H9 (cell line): ENCODE data around the gene SNRPD3. TPM values are rescaled to one million over a fixed set of nuclear protein-coding genes. Genes with fewer than 3 reads are reported as not detected.

ENCODE experiments used
- DNase-seq: peaks from one replicate; pipeline ENCODE4 v3.0.0-alpha.2; 2017
- H2AFZ ChIP-seq: one replicate; pipeline ENCODE4 v1.6.1; 2013; ENCODE audit warnings: mild to moderate bottlenecking, low read length, control low read depth, moderate library complexity
- H2AK5ac ChIP-seq: 2 replicates; pipeline ENCODE4 v1.6.1; 2013; ENCODE audit warnings: low read length, control low read depth, mixed read lengths; ENCODE audit not compliant: insufficient read length
- H2BK120ac ChIP-seq: one replicate; pipeline ENCODE4 v1.6.1; 2013; ENCODE audit warnings: low read depth, mild to moderate bottlenecking, low read length, control low read depth, inconsistent platforms; ENCODE audit not compliant: poor library complexity, severe bottlenecking
- H2BK12ac ChIP-seq: 2 replicates; pipeline ENCODE4 v1.6.1; 2013; ENCODE audit warnings: low read length, control low read depth, mixed read lengths, low read depth; ENCODE audit not compliant: insufficient read length
- H2BK15ac ChIP-seq: 2 replicates; pipeline ENCODE4 v1.6.1; 2013; ENCODE audit warnings: low read depth, low read length, control low read depth
- H2BK20ac ChIP-seq: one replicate; pipeline ENCODE4 v1.6.1; 2013; ENCODE audit warnings: low read depth, mild to moderate bottlenecking, low read length, control low read depth, inconsistent platforms; ENCODE audit not compliant: poor library complexity, severe bottlenecking
- H2BK5ac ChIP-seq: 2 replicates; pipeline ENCODE4 v1.6.1; 2013; ENCODE audit warnings: low read length, control low read depth, mixed read lengths; ENCODE audit not compliant: insufficient read length
- H3K14ac ChIP-seq: 2 replicates; pipeline ENCODE4 v1.6.1; 2013; ENCODE audit warnings: low read length, control low read depth; ENCODE audit not compliant: insufficient read depth
- H3K18ac ChIP-seq: 2 replicates; pipeline ENCODE4 v1.6.1; 2013; ENCODE audit warnings: low read depth, mild to moderate bottlenecking, mixed read lengths, low read length, control low read depth; ENCODE audit not compliant: insufficient read length
- H3K23ac ChIP-seq: 2 replicates; pipeline ENCODE4 v1.6.1; 2013; ENCODE audit warnings: low read length, control low read depth, mixed read lengths, low read depth; ENCODE audit not compliant: insufficient read length
- H3K23me2 ChIP-seq: 2 replicates; pipeline ENCODE4 v1.6.1; 2013; ENCODE audit warnings: low read depth, mild to moderate bottlenecking, mixed read lengths, low read length, control low read depth; ENCODE audit not compliant: insufficient read length, poor library complexity, severe bottlenecking
- H3K27ac ChIP-seq: 2 replicates; pipeline ENCODE4 v1.5.1; 2013; ENCODE audit warnings: low read length, control low read depth, mixed read lengths, low read depth; ENCODE audit not compliant: insufficient read length
- H3K27me3 ChIP-seq: 2 replicates; pipeline ENCODE4 v1.6.1; 2013; ENCODE audit warnings: low read length, control low read depth, inconsistent platforms; ENCODE audit not compliant: insufficient read depth
- H3K4ac ChIP-seq: 2 replicates; pipeline ENCODE4 v1.6.1; 2013; ENCODE audit warnings: low read depth, mild to moderate bottlenecking, control low read depth, inconsistent platforms, low read length, moderate library complexity
- H3K4me1 ChIP-seq: 2 replicates; pipeline ENCODE4 v1.6.1; 2013; ENCODE audit warnings: low read length, control low read depth, inconsistent platforms; ENCODE audit not compliant: insufficient read depth
- H3K4me2 ChIP-seq: 2 replicates; pipeline ENCODE4 v1.6.1; 2013; ENCODE audit warnings: low read length, control low read depth, mixed read lengths; ENCODE audit not compliant: insufficient read length, insufficient read depth
- H3K56ac ChIP-seq: 2 replicates; pipeline ENCODE4 v1.6.1; 2013; ENCODE audit warnings: low read depth, mild to moderate bottlenecking, mixed read lengths, low read length, control low read depth; ENCODE audit not compliant: insufficient read length
- H3K79me1 ChIP-seq: 2 replicates; pipeline ENCODE4 v1.6.1; 2013; ENCODE audit warnings: low read depth, mild to moderate bottlenecking, moderate library complexity, low read length, control low read depth, inconsistent platforms; ENCODE audit not compliant: insufficient read depth, poor library complexity, severe bottlenecking
- H3K79me2 ChIP-seq: 2 replicates; pipeline ENCODE4 v1.6.1; 2013; ENCODE audit warnings: low read length, control low read depth, inconsistent platforms; ENCODE audit not compliant: insufficient read depth
- H3K9ac ChIP-seq: 2 replicates; pipeline ENCODE4 v1.6.1; 2013; ENCODE audit warnings: low read length, control low read depth, mixed read lengths; ENCODE audit not compliant: insufficient read length; ENCODE audit errors: extremely low read depth
- H3K9me3 ChIP-seq: one replicate; pipeline ENCODE4 v1.6.1; 2013; ENCODE audit warnings: low read depth, low read length, inconsistent platforms; ENCODE audit not compliant: control insufficient read depth
- H3T11ph ChIP-seq: one replicate; pipeline ENCODE4 v1.6.1; 2013; ENCODE audit warnings: mild to moderate bottlenecking, low read length, control low read depth, inconsistent platforms
- H4K20me1 ChIP-seq: one replicate; pipeline ENCODE4 v1.6.1; 2013; ENCODE audit not compliant: control insufficient read depth, insufficient read length, insufficient read depth
- H4K5ac ChIP-seq: 2 replicates; pipeline ENCODE4 v1.6.1; 2013; ENCODE audit warnings: low read depth, mild to moderate bottlenecking, mixed read lengths, low read length, control low read depth; ENCODE audit not compliant: insufficient read length
- H4K8ac ChIP-seq: replicated peaks from 2 replicates; pipeline ENCODE4 v1.6.1; 2013; ENCODE audit warnings: low read length, control low read depth, mixed read lengths, low read depth; ENCODE audit not compliant: insufficient read length
- H4K91ac ChIP-seq: 2 replicates; pipeline ENCODE4 v1.6.1; 2013; ENCODE audit warnings: low read depth, mild to moderate bottlenecking, moderate library complexity, mixed read lengths, low read length, control low read depth; ENCODE audit not compliant: insufficient read length
- H3K27ac Mint-ChIP-seq, 3 experiments: 2 replicates in 2 of 3; 3 replicates in 1 of 3; pipeline ENCODE4 v1.8.0; 2020 to 2021; ENCODE audit warnings: mixed read lengths in 3 of 3, mild to moderate bottlenecking in 1 of 3, moderate library complexity in 1 of 3
- H3K27me3 Mint-ChIP-seq: 2 replicates; pipeline ENCODE4 v1.8.0; 2021; ENCODE audit warnings: low read depth, mild to moderate bottlenecking, moderate library complexity, mixed read lengths
- H3K36me3 Mint-ChIP-seq, 3 experiments: 2 replicates in 2 of 3; 3 replicates in 1 of 3; pipeline ENCODE4 v1.8.0; 2020 to 2021; ENCODE audit warnings: low read depth in 3 of 3, mixed read lengths in 3 of 3; ENCODE audit not compliant: insufficient read depth in 1 of 3
- H3K4me1 Mint-ChIP-seq, 2 experiments: 2 replicates each; pipeline ENCODE4 v1.8.0; 2020; ENCODE audit warnings: mixed read lengths in 2 of 2
- H3K4me3 Mint-ChIP-seq, 2 experiments: 2 replicates in 1 of 2; 3 replicates in 1 of 2; pipeline ENCODE4 v1.8.0; 2020 to 2021; ENCODE audit warnings: mild to moderate bottlenecking in 2 of 2, mixed read lengths in 2 of 2, moderate library complexity in 1 of 2
- H3K9me3 Mint-ChIP-seq, 2 experiments: 2 replicates in 1 of 2; 3 replicates in 1 of 2; pipeline ENCODE4 v1.8.0; 2020; ENCODE audit warnings: mild to moderate bottlenecking in 2 of 2, mixed read lengths in 2 of 2, moderate library complexity in 1 of 2
- WGBS: extraction: QIAGEN DNeasy Blood & Tissue Kit; methylation state at CpG from one replicate; pipeline ENCODE4 v1.1.7; 2013; ENCODE audit warnings: missing lambda C conversion rate, low lambda C conversion rate, mixed read lengths; ENCODE audit not compliant: insufficient read length; ENCODE audit errors: extremely low coverage; 5-methylcytosine and 5-hydroxymethylcytosine counted together
- total RNA-seq: library from RNA; stranded (reverse); gene quantifications from 2 replicates; pipeline ENCODE4 v1.2.1, GENCODE V29; 2021
- TF ChIP-seq, protein P1 (sequence below): fragments of 200-600 bp; sonication (generic); conservative IDR thresholded peaks from 3 replicates; pipeline ENCODE4 v1.8.0; 2021; ENCODE audit warnings: antibody characterized with exemption, mild to moderate bottlenecking

The SNRPD3 gene
- total RNA-seq, 1 experiment from 2014 or later, result 212 TPM

DNA sequence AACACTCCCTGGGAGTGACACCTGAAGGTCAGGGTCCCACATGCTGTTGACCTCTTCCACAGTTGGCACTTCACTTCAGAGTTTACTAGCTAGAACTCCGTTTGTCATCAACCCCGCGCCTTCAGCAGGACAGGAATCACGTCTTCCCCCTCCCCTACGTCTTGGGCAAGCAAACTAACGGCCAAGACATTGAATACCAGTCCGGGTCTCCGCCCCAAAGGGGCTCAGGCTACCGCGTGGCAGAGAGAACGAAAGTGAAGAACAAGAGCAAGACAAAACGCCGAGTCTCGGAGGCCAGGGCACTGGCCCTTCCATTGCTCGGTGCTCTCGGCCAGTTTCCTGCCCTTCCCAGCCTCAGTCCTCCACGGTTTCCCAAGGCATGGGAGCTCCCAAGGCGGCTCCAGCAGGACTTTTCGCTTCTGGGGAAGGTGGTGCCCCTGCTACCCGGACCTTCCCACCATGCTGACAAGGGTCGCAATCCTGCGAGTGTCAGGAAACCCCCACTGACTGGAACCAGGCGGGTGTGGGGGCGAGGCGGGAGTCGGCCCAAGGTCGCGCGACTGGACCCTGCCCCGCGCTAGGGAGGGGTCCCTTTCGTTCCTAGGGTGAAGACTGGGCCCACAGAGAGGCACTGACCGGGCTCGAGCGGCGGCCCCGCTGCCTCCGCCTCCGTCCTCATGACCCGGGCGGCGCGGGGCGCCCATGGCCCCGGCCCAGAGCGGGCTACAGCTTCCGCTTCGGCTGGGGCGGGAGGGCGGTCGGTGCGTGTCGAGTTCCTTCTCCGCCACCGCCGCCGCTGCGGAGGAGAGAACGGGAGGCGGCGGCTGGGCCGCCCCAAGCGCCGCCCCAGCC is 1.3 kb upstream of the SNRPD3 start, which contains the start of gene GUCD1:
TSS of gene GUCD1 (minus strand) at position 826 of the 852 bp plus-strand sequence. CDS start at position 679, 147 bp downstream.
- H3K56ac ChIP-seq, result no peak within 1 kb of the TSS
- no peak within 1 kb of the TSS for H2BK12ac ChIP-seq
- H3K9me3 ChIP-seq, result no peaks in the 10 kb centered on the region
- no CpG with 5 or more reads among the region's 64 CpGs for WGBS
- H3K79me2 ChIP-seq, result peaks cover 45% of the 10 kb centered on the region; the same call in 1 of the 2 replicates
- H3K23me2 ChIP-seq, result peaks cover 16% of the 10 kb centered on the region
- H2BK15ac ChIP-seq, result no peak within 1 kb of the TSS
- no peak within 1 kb of the TSS for H4K5ac ChIP-seq
- H2BK20ac ChIP-seq, result no peak within 1 kb of the TSS
- H2BK120ac ChIP-seq, result no peak within 1 kb of the TSS
- H3K14ac ChIP-seq, result peak within 1 kb of the TSS; percentile 96
- H3K4ac ChIP-seq, result no peak within 1 kb of the TSS; the same call in 1 of the 2 replicates
- H3K27me3 Mint-ChIP-seq, result no peaks in the 10 kb centered on the region
- peaks cover 27 to 33% of the 10 kb centered on the region in 2 experiments for H3K4me1 Mint-ChIP-seq
- peaks cover 9% of the 10 kb centered on the region for H3K79me1 ChIP-seq
- no peak within 1 kb of the TSS for H2AFZ ChIP-seq
- peak; percentile 39 for DNase-seq
- H3T11ph ChIP-seq, result no peak within 1 kb of the TSS
- H3K4me2 ChIP-seq, result peak within 1 kb of the TSS; percentile 90
- H3K9me3 Mint-ChIP-seq, result peaks cover 2% of the 10 kb centered on the region in 2 experiments; a peak in 3 of 5 replicates
- H4K8ac ChIP-seq, result no peak within 1 kb of the TSS
- TF ChIP-seq, protein P1, sequence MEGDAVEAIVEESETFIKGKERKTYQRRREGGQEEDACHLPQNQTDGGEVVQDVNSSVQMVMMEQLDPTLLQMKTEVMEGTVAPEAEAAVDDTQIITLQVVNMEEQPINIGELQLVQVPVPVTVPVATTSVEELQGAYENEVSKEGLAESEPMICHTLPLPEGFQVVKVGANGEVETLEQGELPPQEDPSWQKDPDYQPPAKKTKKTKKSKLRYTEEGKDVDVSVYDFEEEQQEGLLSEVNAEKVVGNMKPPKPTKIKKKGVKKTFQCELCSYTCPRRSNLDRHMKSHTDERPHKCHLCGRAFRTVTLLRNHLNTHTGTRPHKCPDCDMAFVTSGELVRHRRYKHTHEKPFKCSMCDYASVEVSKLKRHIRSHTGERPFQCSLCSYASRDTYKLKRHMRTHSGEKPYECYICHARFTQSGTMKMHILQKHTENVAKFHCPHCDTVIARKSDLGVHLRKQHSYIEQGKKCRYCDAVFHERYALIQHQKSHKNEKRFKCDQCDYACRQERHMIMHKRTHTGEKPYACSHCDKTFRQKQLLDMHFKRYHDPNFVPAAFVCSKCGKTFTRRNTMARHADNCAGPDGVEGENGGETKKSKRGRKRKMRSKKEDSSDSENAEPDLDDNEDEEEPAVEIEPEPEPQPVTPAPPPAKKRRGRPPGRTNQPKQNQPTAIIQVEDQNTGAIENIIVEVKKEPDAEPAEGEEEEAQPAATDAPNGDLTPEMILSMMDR, result no peak
- H3K9ac ChIP-seq, result peak within 1 kb of the TSS; percentile 94
- H3K36me3 Mint-ChIP-seq, result peaks cover 29 to 35% (median 32%) of the 10 kb centered on the region in 3 experiments
- no peak within 1 kb of the TSS for H2AK5ac ChIP-seq
- H4K20me1 ChIP-seq, result peaks cover 2% of the 10 kb centered on the region
- H3K27ac Mint-ChIP-seq, result peak within 1 kb of the TSS; percentile 99 to 100 (median 100)
- no peaks in the 10 kb centered on the region for H3K27me3 ChIP-seq
- H3K27ac ChIP-seq, result peak within 1 kb of the TSS; percentile 53
- no peak within 1 kb of the TSS for H2BK5ac ChIP-seq
- H3K4me1 ChIP-seq, result peaks cover 3% of the 10 kb centered on the region
- no peak within 1 kb of the TSS for H3K23ac ChIP-seq
- peak within 1 kb of the TSS; percentile 99 for H3K4me3 Mint-ChIP-seq
- no peak within 1 kb of the TSS for H4K91ac ChIP-seq
- H3K18ac ChIP-seq, result peak within 1 kb of the TSS; percentile 92
